IMR-90 (cell line): ENCODE results near the gene PEAK1. TPM values are rescaled to one million over a fixed set of nuclear protein-coding genes. Genes with fewer than 3 reads are reported as not detected.

Experiments used
- ATAC-seq: fragments of 200-7000 bp; cut with Tn5 transposase; 2 replicates; pipeline ENCODE4 v1.9.1; 2020; ENCODE audit warnings: low read depth, mild to moderate bottlenecking, moderate library complexity
- BruUV-seq: library from RNA; stranded (reverse); fragments of 400-500 nt; replicated peaks from 2 replicates; lab custom pipeline; 2021; lab: Mats Ljungman, UMichigan
- CTCF ChIA-PET: fragments of 300-600 bp; formaldehyde crosslinking; extraction: SDS; loops from one replicate; lab custom pipeline; 2021; ENCODE audit warnings: antibody characterized with exemption; lab: Yijun Ruan, JAX
- POLR2A ChIA-PET: fragments of 300-600 bp; sonication (Branson Sonifier 250); formaldehyde crosslinking; loops from one replicate; lab custom pipeline; 2022; ENCODE audit warnings: antibody characterized with exemption; ENCODE audit not compliant: unreplicated experiment; lab: Charles Lee
- DNase-seq: peaks from one replicate; pipeline ENCODE4 v3.0.0; 2013
- H2AFZ ChIP-seq: replicated peaks from 2 replicates; pipeline ENCODE3; 2013; ENCODE audit warnings: low read length, mild to moderate bottlenecking; ENCODE audit not compliant: poor library complexity
- H2AK5ac ChIP-seq: 2 replicates; pipeline ENCODE4 v1.6.1; 2013; ENCODE audit warnings: low read depth, low read length, inconsistent platforms
- H2AK9ac ChIP-seq: replicated peaks from 2 replicates; pipeline ENCODE3; 2013; ENCODE audit warnings: mild to moderate bottlenecking, low read depth, low read length, moderate library complexity; ENCODE audit not compliant: poor library complexity
- H2BK120ac ChIP-seq: 2 replicates; pipeline ENCODE4 v1.6.1; 2013; ENCODE audit warnings: low read depth, low read length, inconsistent platforms
- H2BK15ac ChIP-seq: 3 replicates; pipeline ENCODE4 v1.6.1; 2013; ENCODE audit warnings: low read depth, low read length, inconsistent platforms
- H2BK20ac ChIP-seq: 2 replicates; pipeline ENCODE4 v1.6.1; 2013; ENCODE audit warnings: low read depth, mild to moderate bottlenecking, inconsistent platforms, low read length, moderate library complexity
- H2BK5ac ChIP-seq: 2 replicates; pipeline ENCODE4 v1.6.1; 2013; ENCODE audit warnings: mild to moderate bottlenecking, low read depth, low read length, inconsistent platforms; ENCODE audit not compliant: poor library complexity, severe bottlenecking
- H3K14ac ChIP-seq: replicated peaks from 2 replicates; pipeline ENCODE4 v1.6.1; 2013; ENCODE audit warnings: low read depth, low read length, inconsistent platforms
- H3K18ac ChIP-seq: 2 replicates; pipeline ENCODE4 v1.6.1; 2013; ENCODE audit warnings: low read depth, low read length, control low read depth
- H3K23ac ChIP-seq: 2 replicates; pipeline ENCODE4 v1.6.1; 2013; ENCODE audit warnings: low read depth, low read length, inconsistent platforms
- H3K27ac ChIP-seq: 2 replicates; pipeline ENCODE4 v1.5.1; 2013; ENCODE audit warnings: mild to moderate bottlenecking, control low read depth, low read length; ENCODE audit not compliant: insufficient read depth
- H3K27me3 ChIP-seq: 2 replicates; pipeline ENCODE4 v1.6.1; 2013; ENCODE audit warnings: low read length; ENCODE audit not compliant: control insufficient read depth, insufficient read depth
- H3K36me3 ChIP-seq: 2 replicates; pipeline ENCODE4 v1.6.1; 2013; ENCODE audit warnings: low read length, mixed read lengths; ENCODE audit not compliant: control insufficient read depth, insufficient read depth
- H3K4ac ChIP-seq: 2 replicates; pipeline ENCODE4 v1.6.1; 2013; ENCODE audit warnings: low read depth, low read length, inconsistent platforms
- H3K4me1 ChIP-seq: 2 replicates; pipeline ENCODE4 v1.6.1; 2013; ENCODE audit warnings: low read length, mixed read lengths; ENCODE audit not compliant: control insufficient read depth, insufficient read depth
- H3K4me2 ChIP-seq: 2 replicates; pipeline ENCODE4 v1.6.1; 2013; ENCODE audit warnings: low read depth, mild to moderate bottlenecking, control low read depth, low read length, moderate library complexity
- H3K4me3 ChIP-seq: 2 replicates; pipeline ENCODE4 v1.5.1; 2013; ENCODE audit warnings: low read depth, mild to moderate bottlenecking, control low read depth, low read length, moderate library complexity; ENCODE audit not compliant: insufficient read depth
- H3K56ac ChIP-seq: 2 replicates; pipeline ENCODE4 v1.6.1; 2013; ENCODE audit warnings: low read length, inconsistent platforms; ENCODE audit not compliant: insufficient read depth; ENCODE audit errors: extremely low read depth
- H3K79me1 ChIP-seq, 2 experiments: 2 replicates each; pipeline ENCODE4 v1.6.1; 2013; ENCODE audit warnings: low read length in 2 of 2, inconsistent platforms in 1 of 2, low read depth in 1 of 2
- H3K9ac ChIP-seq: 2 replicates; pipeline ENCODE4 v1.6.1; 2013; ENCODE audit warnings: low read depth, low read length, control low read depth
- H3K9me1 ChIP-seq: 2 replicates; pipeline ENCODE4 v1.6.1; 2013; ENCODE audit warnings: low read length, inconsistent platforms; ENCODE audit not compliant: insufficient read depth
- H3K9me3 ChIP-seq: 2 replicates; pipeline ENCODE4 v1.6.1; 2013; ENCODE audit warnings: low read length; ENCODE audit not compliant: control insufficient read depth, insufficient read depth
- H4K20me1 ChIP-seq: 2 replicates; pipeline ENCODE4 v1.6.1; 2013; ENCODE audit warnings: low read length, inconsistent platforms; ENCODE audit not compliant: insufficient read depth
- H4K5ac ChIP-seq: 2 replicates; pipeline ENCODE4 v1.6.1; 2013; ENCODE audit warnings: mild to moderate bottlenecking, low read depth, low read length, control low read depth
- H4K8ac ChIP-seq, 2 experiments: 2 replicates each; pipeline ENCODE4 v1.6.1; 2013; ENCODE audit warnings: low read depth in 2 of 2, low read length in 2 of 2, control low read depth in 1 of 2, inconsistent platforms in 1 of 2
- H4K91ac ChIP-seq: 2 replicates; pipeline ENCODE4 v1.6.1; 2013; ENCODE audit warnings: low read depth, low read length, inconsistent platforms; ENCODE audit not compliant: insufficient read depth
- CEBPB ChIP-seq: IDR thresholded peaks from 2 replicates; pipeline ENCODE4 v1.6.1; 2012; ENCODE audit warnings: low read depth, low read length, improper control_type of control experiment
- CHD1 ChIP-seq: IDR thresholded peaks from 2 replicates; pipeline ENCODE4 v1.6.1; 2012; ENCODE audit warnings: low read depth, low read length, improper control_type of control experiment
- ELK1 ChIP-seq: fragments of 150-350 bp; IDR thresholded peaks from 2 replicates; pipeline ENCODE4 v1.6.1; 2016; ENCODE audit warnings: low read depth, mild to moderate bottlenecking, low read length, moderate library complexity, borderline replicate concordance
- FOS ChIP-seq: fragments of 150-350 bp; IDR thresholded peaks from 2 replicates; pipeline ENCODE4 v1.6.1; 2016; ENCODE audit warnings: low read depth, low read length
- MAFK ChIP-seq: IDR thresholded peaks from 2 replicates; pipeline ENCODE4 v1.6.1; 2012; ENCODE audit warnings: low read depth, low read length, improper control_type of control experiment
- MAZ ChIP-seq: IDR thresholded peaks from 2 replicates; pipeline ENCODE4 v1.6.1; 2012; ENCODE audit warnings: low read depth, mild to moderate bottlenecking, low read length, improper control_type of control experiment, moderate library complexity, borderline replicate concordance
- MXI1 ChIP-seq: IDR thresholded peaks from 2 replicates; pipeline ENCODE4 v1.6.1; 2012; ENCODE audit warnings: low read depth, mild to moderate bottlenecking, low read length, moderate library complexity, borderline replicate concordance
- NFE2L2 ChIP-seq: fragments of 150-350 bp; IDR thresholded peaks from 2 replicates; pipeline ENCODE4 v1.6.1; 2016; ENCODE audit warnings: low read depth, mild to moderate bottlenecking, low read length
- POLR2A ChIP-seq: IDR thresholded peaks from 2 replicates; pipeline ENCODE4 v1.6.1; 2012; ENCODE audit warnings: mild to moderate bottlenecking, low read depth, low read length
- RCOR1 ChIP-seq: IDR thresholded peaks from 2 replicates; pipeline ENCODE4 v1.6.1; 2012; ENCODE audit warnings: mild to moderate bottlenecking, low read length, improper control_type of control experiment; ENCODE audit not compliant: insufficient replicate concordance
- RFX5 ChIP-seq: IDR thresholded peaks from 2 replicates; pipeline ENCODE4 v1.8.0; 2012; ENCODE audit warnings: low read depth, mild to moderate bottlenecking, low read length, moderate library complexity
- WGBS, 2 experiments: methylation state at CpG; one replicate each; pipeline versions ENCODE4 v1.1.5 to v1.1.7; 2013; ENCODE audit warnings: missing lambda C conversion rate in 2 of 2; ENCODE audit not compliant: insufficient read length in 1 of 2; ENCODE audit errors: extremely low coverage in 2 of 2; 5-methylcytosine and 5-hydroxymethylcytosine counted together
- dilution Hi-C: fragments of 300-500 bp; cut with HindIII; formaldehyde crosslinking; loops from one replicate; pipeline ENCODE4 v1.14.3; 2018; ENCODE audit warnings: low sequenced_read_pairs; ENCODE audit not compliant: unreplicated experiment
- in situ Hi-C: fragments of 300-500 bp; cut with MboI; formaldehyde crosslinking; loops from 3 replicates; pipeline ENCODE4 v1.14.3; 2019; ENCODE audit warnings: low sequenced_read_pairs, inconsistent platforms, mixed read lengths
- intact Hi-C: fragments of 100-400 bp; cut with micrococcal nuclease; formaldehyde crosslinking; loops from 2 replicates; pipeline ENCODE4 v1.10.0; 2022
- polyA plus RNA-seq, 3 experiments: library from polyadenylated mRNA; depleted of rRNA; stranded (reverse); fragments of >200 nt; gene quantifications; 2 replicates each; pipeline ENCODE4 v1.2.3, GENCODE V29; 2012; ENCODE audit warnings: low replicate concordance in 1 of 3
- total RNA-seq: library from RNA; depleted of rRNA; stranded (reverse); fragments of >200 nt; gene quantifications from 2 replicates; pipeline ENCODE4 v1.2.3, GENCODE V29; 2012

The PEAK1 gene
- total and polyA plus RNA-seq, 2 of the 4 experiments (the other 2 are of a cell fraction): 21.5 to 43.9 TPM

DNA sequence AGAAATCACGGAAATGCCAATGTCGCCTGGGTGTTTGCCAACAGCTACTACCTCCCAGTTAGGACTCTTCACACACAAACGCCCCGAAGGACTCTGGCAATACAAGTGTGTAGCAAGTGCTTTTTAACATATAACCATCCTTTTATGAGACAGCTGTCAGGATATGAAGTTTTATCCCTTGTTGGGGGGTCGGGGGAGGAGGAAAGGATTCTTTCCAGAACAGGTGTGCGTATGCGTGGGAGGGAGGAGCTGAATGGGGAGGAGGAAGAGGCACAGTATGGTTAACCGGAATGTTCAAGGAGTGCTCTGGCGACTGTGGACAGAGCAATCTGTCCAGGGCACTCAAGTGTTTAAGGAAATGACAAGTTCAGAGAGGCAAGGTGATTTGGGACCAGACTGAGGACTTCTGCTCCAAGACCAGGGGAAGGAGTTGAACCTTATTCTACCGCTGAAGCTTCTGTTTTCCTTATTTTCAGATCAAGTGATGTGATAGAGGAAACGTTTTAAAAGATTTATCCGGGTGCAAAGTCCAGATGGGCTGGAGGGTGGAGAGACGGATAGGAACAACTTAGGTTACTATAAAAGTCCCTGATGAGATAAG lies 350.3 kb downstream of the PEAK1 start:
- Histone ChIP-seq H3K18ac (no peak overlapping the region), H4K91ac (no peak overlapping the region), H2BK5ac (no peak overlapping the region), H2BK120ac (no peak overlapping the region), H2BK15ac (0 out of 3 replicates have a peak overlapping the region, but pooled peaks have one; percentile 13), H3K4ac (peak overlapping the region; percentile 14), H4K8ac (no peak overlapping the region), H4K20me1 (peaks cover 41% of the 10 kb centered on the region), H2AK9ac (no peak overlapping the region), H3K14ac (peak overlapping the region; percentile 75), H3K4me3 (peak overlapping the region; percentile 80), H3K9ac (peak overlapping the region; percentile 95), H3K23ac (peak overlapping the region; percentile 80; the same call in 1 of the 2 replicates), H3K27me3 (peaks cover 5% of the 10 kb centered on the region; the same call in 1 of the 2 replicates), H3K36me3 (0 out of 2 replicates have a peak, but pooled peaks cover 2% of the 10 kb centered on the region), H3K4me1 (peaks cover 9% of the 10 kb centered on the region; the same call in 1 of the 2 replicates), H2AFZ (no peak overlapping the region), H3K4me2 (peak overlapping the region; percentile 98), H3K9me1 (peaks cover 6% of the 10 kb centered on the region), H3K9me3 (no peaks in the 10 kb centered on the region), H2AK5ac (peak overlapping the region; percentile 57; the same call in 1 of the 2 replicates), H3K27ac (no peak overlapping the region; the same call in 1 of the 2 replicates), H3K56ac (peak overlapping the region; percentile 57; the same call in 1 of the 2 replicates), H4K5ac (no peak overlapping the region), H3K79me1 (peaks cover 15 to 49% of the 10 kb centered on the region in 2 experiments), H2BK20ac (no peak overlapping the region)
- intact Hi-C loops (no loop called here), dilution Hi-C loops (no loop called here), in situ Hi-C loops (no loop called here)
- ATAC-seq: no peak
- whole genome bisulfite sequencing, 2 experiments: 41% methylated on average over 4 of the region's 13 CpGs; no CpG with 5 or more reads in 1 of the 2 experiments
- CTCF ChIA-PET: no interaction called here
- BruUV-seq: no TSS peak
- POLR2A ChIA-PET: no interaction called here
- DNase-seq: no peak
- TF ChIP-seq NFE2L2: no peak
- no peak for TF ChIP-seq ELK1
- no peak for TF ChIP-seq RFX5
- TF ChIP-seq CHD1: no peak
- no peak for TF ChIP-seq RCOR1
- no peak for TF ChIP-seq MAFK
- no peak for TF ChIP-seq MXI1
- TF ChIP-seq CEBPB: no peak
- no peak for TF ChIP-seq FOS
- TF ChIP-seq POLR2A: no peak
- TF ChIP-seq MAZ: no peak
